ENCODE results near the gene ZDHHC8.

Gene ZDHHC8

DNA sequence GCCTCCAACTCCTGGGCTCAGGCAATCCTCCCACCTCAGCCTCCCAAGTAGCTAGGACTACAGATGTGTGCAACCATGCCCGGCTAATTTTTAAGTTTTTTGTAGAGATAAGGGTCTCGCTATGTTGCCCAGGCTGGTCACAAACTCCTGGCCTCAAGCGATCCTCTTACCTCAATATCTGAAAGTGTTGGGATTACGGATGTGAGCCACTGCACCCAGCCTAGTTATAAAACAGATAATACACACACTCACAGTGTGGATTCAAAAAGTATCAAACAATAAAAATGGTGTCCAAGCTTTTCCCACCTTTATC lies 19.6 kb downstream of the ZDHHC8 start:
- TF ChIP-seq, protein P1, sequence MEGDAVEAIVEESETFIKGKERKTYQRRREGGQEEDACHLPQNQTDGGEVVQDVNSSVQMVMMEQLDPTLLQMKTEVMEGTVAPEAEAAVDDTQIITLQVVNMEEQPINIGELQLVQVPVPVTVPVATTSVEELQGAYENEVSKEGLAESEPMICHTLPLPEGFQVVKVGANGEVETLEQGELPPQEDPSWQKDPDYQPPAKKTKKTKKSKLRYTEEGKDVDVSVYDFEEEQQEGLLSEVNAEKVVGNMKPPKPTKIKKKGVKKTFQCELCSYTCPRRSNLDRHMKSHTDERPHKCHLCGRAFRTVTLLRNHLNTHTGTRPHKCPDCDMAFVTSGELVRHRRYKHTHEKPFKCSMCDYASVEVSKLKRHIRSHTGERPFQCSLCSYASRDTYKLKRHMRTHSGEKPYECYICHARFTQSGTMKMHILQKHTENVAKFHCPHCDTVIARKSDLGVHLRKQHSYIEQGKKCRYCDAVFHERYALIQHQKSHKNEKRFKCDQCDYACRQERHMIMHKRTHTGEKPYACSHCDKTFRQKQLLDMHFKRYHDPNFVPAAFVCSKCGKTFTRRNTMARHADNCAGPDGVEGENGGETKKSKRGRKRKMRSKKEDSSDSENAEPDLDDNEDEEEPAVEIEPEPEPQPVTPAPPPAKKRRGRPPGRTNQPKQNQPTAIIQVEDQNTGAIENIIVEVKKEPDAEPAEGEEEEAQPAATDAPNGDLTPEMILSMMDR (IDR thresholded peaks at IDR 0.05; ENCODE audit: extremely low read depth, insufficient read depth, missing control alignments), result no peak
- in situ Hi-C loops (cut with MboI; ENCODE audit: low pct_unique_long_range_greater_than_20kb, low sequenced_read_pairs, unreplicated experiment), result loop anchor here (10.0 kb wide), 1 partner anchor 144 kb away; no protein-coding TSS in a partner anchor
- no peak for DNase-seq (ENCODE audit: low spot score)

DNA sequence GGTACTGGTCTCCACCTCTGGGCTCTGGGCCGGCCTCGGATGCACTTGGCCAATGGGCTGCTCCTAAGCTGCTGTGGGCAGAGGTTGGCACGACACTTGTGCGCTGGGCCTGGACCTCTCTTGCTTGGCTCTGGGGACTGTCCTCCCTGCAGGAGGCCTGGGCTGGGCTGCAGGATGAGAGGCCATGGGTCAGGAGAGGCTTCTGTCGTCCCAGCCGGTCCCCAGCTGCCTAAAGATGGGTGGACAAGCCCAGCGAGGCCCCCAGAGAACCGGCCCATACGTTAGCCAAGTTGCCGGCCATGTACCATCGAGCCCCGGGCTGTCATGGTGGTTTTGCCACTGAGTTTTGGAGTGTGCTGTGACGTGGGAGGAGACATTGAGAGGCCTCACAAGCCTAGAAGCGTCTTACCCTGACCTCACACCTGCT lies 20.9 kb downstream of the ZDHHC8 start:
- no peak for DNase-seq (ENCODE audit: low spot score)
- TF ChIP-seq, protein P1 (IDR thresholded peaks at IDR 0.05; ENCODE audit: extremely low read depth, insufficient read depth, missing control alignments), result no peak
- in situ Hi-C loops (cut with MboI; ENCODE audit: low pct_unique_long_range_greater_than_20kb, low sequenced_read_pairs, unreplicated experiment), result loop anchor here (10.0 kb wide), 1 partner anchor 142 kb away; no protein-coding TSS in a partner anchor

DNA sequence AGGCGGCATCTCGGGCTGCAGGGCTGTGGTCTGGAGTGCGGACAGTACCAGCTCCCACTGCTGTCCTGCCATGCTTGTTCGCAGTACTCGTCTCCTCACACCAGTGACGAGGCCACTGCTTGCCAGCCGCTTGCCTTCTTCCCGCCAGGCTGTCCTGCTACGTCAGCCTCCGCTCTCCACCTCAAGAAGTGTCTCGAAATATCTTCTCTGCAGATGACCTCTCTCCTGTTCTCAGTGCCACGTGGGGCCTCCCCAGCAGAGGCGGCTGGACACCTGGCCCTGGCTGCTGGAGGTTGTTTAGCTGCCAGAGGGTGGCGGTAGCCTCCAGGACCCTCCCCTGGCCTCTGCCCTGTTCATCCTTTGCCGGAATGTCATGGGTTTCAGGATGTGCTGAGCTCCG lies 22.3 kb downstream of the ZDHHC8 start:
- TF ChIP-seq, protein P1 (IDR thresholded peaks at IDR 0.05; ENCODE audit: extremely low read depth, insufficient read depth, missing control alignments), result no peak
- in situ Hi-C loops (cut with MboI; ENCODE audit: low pct_unique_long_range_greater_than_20kb, low sequenced_read_pairs, unreplicated experiment), result loop anchor here (10.0 kb wide), 1 partner anchor 141 kb away; no protein-coding TSS in a partner anchor
- DNase-seq (ENCODE audit: low spot score), result no peak

DNA sequence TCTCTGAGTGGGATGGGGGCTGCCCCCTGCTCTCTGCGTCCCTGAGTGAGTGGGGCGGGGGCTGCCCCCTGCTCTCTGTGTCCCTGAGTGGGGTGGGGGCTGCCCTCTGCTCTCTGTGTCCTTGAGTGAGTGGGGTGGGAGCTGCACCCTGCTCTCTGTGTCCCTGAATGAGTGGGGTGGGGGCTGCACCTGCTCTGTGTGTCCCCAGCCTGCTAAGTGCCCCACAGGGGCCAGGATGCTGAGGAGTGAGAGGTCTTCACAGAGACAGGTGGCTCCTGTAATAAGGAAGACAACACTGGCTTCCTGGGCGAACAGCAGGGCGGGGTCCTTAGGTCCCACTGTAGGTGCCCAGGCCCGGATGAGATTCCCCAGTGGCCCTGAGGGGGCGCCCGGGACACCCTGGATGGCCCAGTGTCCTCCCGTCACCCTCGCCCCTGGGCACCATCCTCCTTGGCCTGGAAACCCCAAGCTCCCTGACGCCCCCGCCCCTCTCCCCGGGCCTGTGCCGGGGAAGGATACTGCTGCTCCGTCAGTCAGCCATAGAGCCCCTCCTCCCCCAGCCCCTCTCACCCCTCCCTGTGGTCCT lies 23.1 kb downstream of the ZDHHC8 start:
- TF ChIP-seq, protein P1 (IDR thresholded peaks at IDR 0.05; ENCODE audit: extremely low read depth, insufficient read depth, missing control alignments), result no peak
- in situ Hi-C loops (cut with MboI; ENCODE audit: low pct_unique_long_range_greater_than_20kb, low sequenced_read_pairs, unreplicated experiment), result loop anchor here (10.0 kb wide), 1 partner anchor 140 kb away; no protein-coding TSS in a partner anchor
- DNase-seq (ENCODE audit: low spot score), result no peak

DNA sequence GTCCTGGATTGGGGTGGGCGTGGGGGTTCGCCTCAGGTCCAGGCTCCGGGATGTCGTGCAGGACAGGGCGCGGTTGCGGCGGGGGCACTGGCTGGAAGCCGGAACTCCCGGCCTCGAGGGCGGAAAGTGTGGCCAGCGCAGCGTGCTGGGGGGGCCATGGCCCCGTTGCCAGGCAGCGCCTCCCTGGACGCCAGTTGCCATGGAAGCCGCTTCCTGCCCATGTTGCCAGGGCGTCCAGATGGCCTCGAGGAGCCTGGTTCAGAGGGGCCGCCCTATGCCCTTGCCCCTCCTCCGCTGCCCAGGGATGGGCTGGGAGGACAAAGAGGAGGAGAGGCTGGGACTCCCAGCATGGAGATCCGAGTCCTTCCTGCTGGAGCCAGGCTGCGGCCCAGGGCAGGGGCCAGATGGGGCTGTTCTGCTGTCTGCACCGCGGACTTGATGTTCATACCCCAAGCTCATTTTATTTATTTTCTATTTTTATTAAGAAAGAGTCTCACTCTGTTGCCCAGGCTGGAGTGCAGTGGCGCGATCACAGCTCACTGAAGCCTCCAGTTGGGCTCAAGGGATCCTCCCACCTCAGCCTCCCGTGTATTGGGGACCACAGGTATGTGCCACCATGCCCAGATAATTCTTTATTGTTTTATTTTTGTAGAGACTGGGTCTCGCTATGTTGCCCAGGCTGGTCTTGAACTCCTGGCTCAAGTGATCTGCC lies 23.9 kb downstream of the ZDHHC8 start:
- no peak for DNase-seq (ENCODE audit: low spot score)
- in situ Hi-C loops (cut with MboI; ENCODE audit: low pct_unique_long_range_greater_than_20kb, low sequenced_read_pairs, unreplicated experiment), result loop anchor here (10.0 kb wide), 1 partner anchor 139 kb away; no protein-coding TSS in a partner anchor

DNA sequence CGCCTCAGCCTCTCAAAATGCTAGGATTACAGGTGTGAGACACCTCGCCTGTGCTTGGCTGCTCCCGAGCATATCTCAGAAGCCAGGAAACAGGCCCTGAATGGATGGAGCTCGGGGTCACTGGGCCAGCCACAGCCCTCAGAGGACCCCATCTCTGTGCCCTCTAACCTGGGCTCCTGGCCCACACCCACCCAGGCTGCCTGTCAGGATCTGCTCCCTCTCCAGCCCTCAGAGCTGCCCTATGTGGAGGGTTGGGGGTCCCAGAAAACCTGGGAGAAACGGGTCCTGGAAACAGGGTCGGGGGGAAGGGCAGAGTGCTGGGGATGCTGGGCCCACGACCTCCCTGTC lies 24.4 kb downstream of the ZDHHC8 start:
- TF ChIP-seq, protein P1 (IDR thresholded peaks at IDR 0.05; ENCODE audit: extremely low read depth, insufficient read depth, missing control alignments), result no peak
- in situ Hi-C loops (cut with MboI; ENCODE audit: low pct_unique_long_range_greater_than_20kb, low sequenced_read_pairs, unreplicated experiment), result loop anchor here (10.0 kb wide), 1 partner anchor 139 kb away; no protein-coding TSS in a partner anchor

More for the DNA sequence above, 23.9 kb downstream of the ZDHHC8 start:
- TF ChIP-seq, protein P1 (IDR thresholded peaks at IDR 0.05; ENCODE audit: extremely low read depth, insufficient read depth, missing control alignments), result no peak

More for the DNA sequence above, 24.4 kb downstream of the ZDHHC8 start:
- DNase-seq (ENCODE audit: low spot score), result no peak

Data from GM13977 (cell line).